SK-N-MC (cell line): ENCODE results near the gene GATAD2A.
A peak's percentile ranks its signal among the peaks of the same experiment; 100 is the strongest.

Source experiments
- DNase-seq: peaks from one replicate; pipeline ENCODE4 v3.0.0-alpha.2; 2011; ENCODE audit warnings: low read depth, low spot score
- H3K27ac ChIP-seq: fragments of 200-600 bp; sonication (generic); 2 replicates; pipeline ENCODE4 v1.5.1; 2016; ENCODE audit warnings: mixed run types
- H3K36me3 ChIP-seq: fragments of 200-600 bp; sonication (generic); 2 replicates; pipeline ENCODE4 v1.6.1; 2017; ENCODE audit warnings: antibody characterized with exemption, low read length, mixed read lengths; ENCODE audit not compliant: insufficient read depth
- H3K4me3 ChIP-seq: fragments of 200-600 bp; sonication (generic); 2 replicates; pipeline ENCODE4 v1.5.1; 2016
- H3K9ac ChIP-seq: fragments of 200-600 bp; sonication (generic); 2 replicates; pipeline ENCODE4 v1.8.0; 2017; ENCODE audit warnings: mixed run types, mixed read lengths; ENCODE audit not compliant: insufficient read length
- H3K9me3 ChIP-seq: fragments of 200-600 bp; sonication (generic); 2 replicates; pipeline ENCODE4 v1.6.1; 2017; ENCODE audit warnings: low read depth, mild to moderate bottlenecking, antibody characterized with exemption, low read length, moderate library complexity, mixed read lengths
- EZH2 ChIP-seq: fragments of 200-600 bp; sonication (generic); IDR thresholded peaks from one replicate; pipeline ENCODE4 v1.6.1; 2017; ENCODE audit warnings: antibody characterized with exemption
- FOXP2 ChIP-seq: optimal IDR thresholded peaks from 2 replicates; pipeline ENCODE3; 2011; ENCODE audit warnings: mild to moderate bottlenecking, moderate library complexity; ENCODE audit not compliant: insufficient read depth; ENCODE audit errors: extremely low read length, control extremely low read depth
- POLR2AphosphoS5 ChIP-seq: IDR thresholded peaks from 2 replicates; pipeline ENCODE4 v1.6.1; 2012; ENCODE audit warnings: mild to moderate bottlenecking, low read depth, low read length, borderline replicate concordance

The GATAD2A gene

GRCh38 chr19:19487950-19488874 lies 82.7 kb downstream of the GATAD2A start:
- TF ChIP-seq POLR2AphosphoS5 (no peak), EZH2 (no peak), FOXP2 (no peak)
- peak overlapping the region; percentile 96 for H3K27ac ChIP-seq
- H3K4me3 ChIP-seq = peak overlapping the region; percentile 67
- H3K9me3 ChIP-seq = no peaks in the 10 kb centered on the region
- H3K9ac ChIP-seq = peak overlapping the region; percentile 69
- H3K36me3 ChIP-seq = peaks cover 20% of the 10 kb centered on the region; the same call in 1 of the 2 replicates
- DNase-seq = peak; percentile 10

- peak overlapping the region; percentile 69 for H3K9ac ChIP-seq
- H3K27ac ChIP-seq = peak overlapping the region; percentile 96
- H3K36me3 ChIP-seq = peaks cover 26% of the 10 kb centered on the region; the same call in 1 of the 2 replicates
- no peaks in the 10 kb centered on the region for H3K9me3 ChIP-seq
- TF ChIP-seq EZH2 (no peak), FOXP2 (no peak), POLR2AphosphoS5 (no peak)
- peak overlapping the region; percentile 67 for H3K4me3 ChIP-seq
- peak; percentile 70 for DNase-seq
Observed at GRCh38 chr19:19488875-19489690, 83.6 kb downstream of the GATAD2A start.

GRCh38 chr19:19489804-19490204 lies 84.3 kb downstream of the GATAD2A start:
- Histone ChIP-seq H3K9me3 (no peaks in the 10 kb centered on the region), H3K4me3 (no peak overlapping the region), H3K9ac (no peak overlapping the region), H3K27ac (peak overlapping the region; percentile 96), H3K36me3 (peaks cover 34% of the 10 kb centered on the region; the same call in 1 of the 2 replicates)
- TF ChIP-seq EZH2 = no peak
- TF ChIP-seq FOXP2 = no peak
- no peak for TF ChIP-seq POLR2AphosphoS5
- no peak for DNase-seq

GRCh38 chr19:19490214-19490968 lies 84.9 kb downstream of the GATAD2A start:
- no peak overlapping the region for H3K4me3 ChIP-seq
- no peaks in the 10 kb centered on the region for H3K9me3 ChIP-seq
- peaks cover 35% of the 10 kb centered on the region; the same call in 1 of the 2 replicates for H3K36me3 ChIP-seq
- H3K9ac ChIP-seq = no peak overlapping the region
- peak; percentile 30 for DNase-seq
- no peak for TF ChIP-seq POLR2AphosphoS5
- TF ChIP-seq FOXP2 = no peak
- TF ChIP-seq EZH2 = no peak
- H3K27ac ChIP-seq = peak overlapping the region; percentile 96

- Histone ChIP-seq H3K4me3 (no peak overlapping the region), H3K27ac (no peak overlapping the region), H3K9me3 (no peaks in the 10 kb centered on the region), H3K9ac (no peak overlapping the region), H3K36me3 (peaks cover 45% of the 10 kb centered on the region)
- TF ChIP-seq POLR2AphosphoS5 = no peak
- TF ChIP-seq EZH2 = no peak
- no peak for TF ChIP-seq FOXP2
- no peak for DNase-seq
Observed at GRCh38 chr19:19491321-19492025, 86.0 kb downstream of the GATAD2A start.

- no peak for DNase-seq
- TF ChIP-seq FOXP2 (no peak), EZH2 (no peak), POLR2AphosphoS5 (no peak)
- Histone ChIP-seq H3K27ac (0 out of 2 replicates have a peak overlapping the region, but pooled peaks have one; percentile 9), H3K4me3 (no peak overlapping the region), H3K9me3 (no peaks in the 10 kb centered on the region), H3K36me3 (peaks cover 48% of the 10 kb centered on the region), H3K9ac (no peak overlapping the region)
Observed at GRCh38 chr19:19492026-19492610, 86.6 kb downstream of the GATAD2A start.

- Histone ChIP-seq H3K36me3 (peaks cover 64% of the 10 kb centered on the region), H3K9me3 (no peaks in the 10 kb centered on the region), H3K4me3 (no peak overlapping the region), H3K27ac (no peak overlapping the region), H3K9ac (no peak overlapping the region)
- DNase-seq = no peak
- TF ChIP-seq EZH2 = no peak
- TF ChIP-seq FOXP2 = no peak
- TF ChIP-seq POLR2AphosphoS5 = no peak
Observed at GRCh38 chr19:19493841-19494546, 88.5 kb downstream of the GATAD2A start.
